UCSD-AML1 (cell line): ENCODE measurements around the gene GRAMD2A.

Experiments
- DNase-seq: peaks from one replicate; lab custom pipeline; 2025; ENCODE audit not compliant: unreplicated experiment; lab: John Stamatoyannopoulos, UW

The GRAMD2A gene

DNA sequence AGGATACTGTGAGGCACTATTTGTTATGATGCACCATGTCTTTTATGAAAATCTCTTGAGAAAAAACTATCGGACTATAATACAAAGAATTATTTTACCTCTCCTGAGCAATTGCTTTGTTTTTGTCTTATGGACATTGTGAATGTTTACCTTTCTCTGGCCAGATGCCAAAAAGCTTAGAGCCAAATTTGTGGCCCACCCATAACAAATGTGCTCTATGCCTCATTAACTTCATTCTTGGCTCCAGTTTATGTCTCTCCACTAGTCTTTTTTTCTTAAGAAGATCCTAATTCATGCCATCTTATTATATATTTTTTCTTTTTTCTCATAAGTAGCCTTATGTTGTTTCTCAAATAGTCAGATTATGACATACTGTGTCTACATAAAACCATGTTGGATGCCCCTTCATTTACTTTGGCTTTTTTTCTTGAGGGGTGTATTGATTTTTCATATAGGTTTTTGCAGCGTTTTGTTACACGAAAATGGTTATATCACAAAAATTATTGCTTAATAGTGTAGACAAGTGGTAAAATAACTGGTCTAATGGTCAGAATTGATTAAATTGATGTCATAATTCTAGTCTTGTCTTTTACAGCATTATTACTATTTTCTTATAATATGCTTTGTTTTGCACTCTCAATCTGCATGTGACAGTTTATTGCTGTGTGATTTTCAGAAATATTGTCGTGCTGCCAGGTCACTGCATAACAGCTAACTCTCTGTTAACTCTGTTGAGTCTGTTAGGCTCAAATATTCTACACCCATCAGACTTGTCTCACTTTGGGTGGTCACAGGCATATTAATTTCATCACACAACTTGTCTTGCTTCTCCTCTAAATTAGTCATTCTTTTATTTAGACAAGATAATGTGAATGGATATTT, 61.2 kb downstream of the GRAMD2A start:
- no peak for DNase-seq

DNA sequence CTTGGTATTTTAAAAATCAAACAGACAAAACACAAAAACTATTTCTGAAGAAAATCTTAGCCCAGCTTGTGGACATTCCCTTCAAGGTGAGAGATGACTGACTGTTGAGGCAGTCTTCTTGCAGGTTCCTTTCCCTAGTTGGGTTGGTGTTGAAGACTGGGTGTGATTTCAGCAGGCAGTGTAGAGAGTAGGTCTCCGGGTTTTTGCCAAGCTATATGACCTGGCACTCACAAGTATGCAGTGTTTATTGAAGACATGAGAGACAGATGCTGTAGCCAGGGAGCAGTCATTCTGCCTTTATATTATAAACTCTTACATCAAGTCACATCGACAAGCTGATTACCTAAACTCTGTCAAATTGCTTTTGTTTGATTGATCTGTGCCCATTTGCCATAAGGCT, 61.9 kb downstream of the GRAMD2A start:
- no peak for DNase-seq

DNA sequence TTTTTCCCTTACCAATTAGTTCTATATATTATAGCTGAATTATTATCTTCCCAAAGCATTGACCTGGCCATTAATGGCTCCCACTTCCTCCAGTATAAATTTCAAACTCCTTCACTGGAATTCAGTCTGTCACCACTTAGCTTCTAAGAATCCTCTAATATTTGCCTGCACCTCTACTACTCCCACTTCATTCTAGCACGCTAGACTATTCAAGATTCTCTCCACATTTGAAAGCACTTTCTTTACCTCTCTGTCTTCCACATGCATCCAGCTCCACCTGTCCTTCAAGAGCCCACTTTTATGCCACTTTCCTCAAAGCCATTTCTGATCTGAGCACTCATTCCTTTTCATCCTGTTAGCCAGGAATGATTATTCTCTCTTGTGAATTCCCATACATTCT, 64.4 kb downstream of the GRAMD2A start:
- DNase-seq: no peak

DNA sequence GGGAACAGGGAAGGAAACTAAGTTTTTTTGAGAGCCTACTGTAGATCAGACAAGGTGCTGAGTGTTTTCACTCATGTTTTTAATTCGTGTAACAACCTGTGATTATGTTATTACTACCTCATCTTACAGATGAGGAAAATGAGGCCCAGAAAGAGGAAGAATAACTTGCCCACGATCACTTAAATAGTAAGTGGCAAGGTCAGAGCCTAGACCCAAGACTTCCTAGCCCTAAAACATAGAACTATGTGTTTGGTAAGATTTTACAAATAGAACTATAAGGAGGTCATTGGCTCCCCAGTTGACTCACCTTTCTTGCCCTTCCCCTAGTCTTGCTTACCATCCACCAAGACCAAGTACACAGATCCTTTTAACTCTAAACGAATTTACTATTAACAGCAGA, 65.7 kb downstream of the GRAMD2A start:
- no peak for DNase-seq

DNA sequence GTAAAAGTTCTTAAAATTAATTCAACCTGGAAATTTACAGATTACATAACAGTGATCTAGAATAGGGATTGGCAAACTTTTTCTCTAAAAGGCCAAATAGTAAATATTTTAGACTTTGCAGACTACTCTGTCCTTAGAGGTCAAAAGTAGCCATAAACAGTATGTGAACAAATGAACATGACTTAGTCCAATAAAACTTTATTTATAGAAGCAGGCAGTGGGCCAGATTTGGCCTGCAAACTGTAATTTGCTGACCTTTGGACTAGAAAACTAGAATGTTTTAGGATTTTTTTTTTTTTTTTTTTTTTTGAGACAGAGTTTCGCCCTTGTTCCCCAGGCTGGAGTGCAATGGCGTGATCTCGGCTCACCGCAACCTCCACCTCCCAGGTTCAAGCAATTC, 67.3 kb downstream of the GRAMD2A start:
- no peak for DNase-seq

DNA sequence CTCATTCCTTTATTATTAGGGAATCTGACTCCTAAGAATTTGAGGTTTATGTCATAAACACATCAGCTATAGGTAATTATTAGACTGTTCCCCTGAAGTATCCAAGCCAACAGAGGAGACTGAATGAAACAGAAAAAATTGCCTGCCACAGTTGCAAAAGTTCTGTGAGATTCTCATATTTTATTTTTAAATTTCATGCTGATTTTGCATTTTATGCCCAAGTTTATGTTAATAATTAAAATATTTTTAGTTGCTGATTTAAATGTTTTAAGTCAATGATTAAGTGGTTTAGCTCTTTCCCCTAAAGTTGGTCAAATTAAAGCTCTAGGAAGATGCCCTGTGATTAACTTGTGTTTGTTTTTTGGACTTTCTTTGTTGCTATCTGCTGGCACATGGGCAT, 69.2 kb downstream of the GRAMD2A start:
- no peak for DNase-seq

DNA sequence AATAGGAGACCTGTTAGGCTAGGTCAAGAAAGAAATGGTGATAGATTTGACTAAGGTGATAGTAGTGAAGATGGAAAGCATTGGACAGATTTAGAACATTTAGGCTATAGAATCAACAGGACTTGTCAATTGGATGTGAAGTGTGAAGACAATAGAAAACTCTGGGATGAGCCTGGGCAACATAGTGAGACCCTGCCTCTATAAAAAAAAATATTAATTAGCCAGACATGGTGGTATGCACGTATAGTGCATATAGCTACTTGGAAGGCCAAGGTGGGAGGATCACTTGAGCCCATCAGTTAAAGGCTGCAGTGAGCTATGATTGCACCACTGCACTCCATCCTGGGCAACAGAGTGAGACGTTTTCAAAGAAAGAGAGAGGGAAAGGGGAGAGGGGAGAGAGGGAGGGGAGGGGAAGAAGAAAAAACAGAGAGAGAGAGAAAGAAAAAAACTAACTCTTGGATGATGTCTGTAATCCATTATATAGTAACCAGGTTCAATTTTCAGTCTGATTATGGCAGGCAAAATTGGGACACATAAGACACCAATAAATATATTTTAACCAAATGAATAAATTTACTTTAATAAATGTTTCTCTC, 69.8 kb downstream of the GRAMD2A start:
- no peak for DNase-seq

DNA sequence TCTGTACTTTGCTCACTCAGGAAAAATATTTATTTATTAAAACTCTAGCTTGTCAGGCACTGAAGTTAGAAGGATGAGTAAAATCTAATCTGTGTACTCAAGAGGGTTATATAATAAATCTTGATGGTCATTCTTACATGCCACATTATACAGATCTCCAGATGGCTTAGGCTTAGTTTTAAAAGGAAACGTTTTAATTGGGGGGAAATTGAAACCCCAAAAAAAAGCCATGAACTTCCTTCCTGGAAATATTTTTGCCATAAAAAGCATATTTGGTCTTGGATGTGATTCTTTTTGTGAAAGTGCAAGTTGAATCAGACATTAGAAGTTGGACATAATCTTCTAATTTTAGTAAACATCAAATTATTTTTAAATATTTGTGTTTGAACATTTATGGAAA, 73.4 kb downstream of the GRAMD2A start:
- DNase-seq: no peak

DNA sequence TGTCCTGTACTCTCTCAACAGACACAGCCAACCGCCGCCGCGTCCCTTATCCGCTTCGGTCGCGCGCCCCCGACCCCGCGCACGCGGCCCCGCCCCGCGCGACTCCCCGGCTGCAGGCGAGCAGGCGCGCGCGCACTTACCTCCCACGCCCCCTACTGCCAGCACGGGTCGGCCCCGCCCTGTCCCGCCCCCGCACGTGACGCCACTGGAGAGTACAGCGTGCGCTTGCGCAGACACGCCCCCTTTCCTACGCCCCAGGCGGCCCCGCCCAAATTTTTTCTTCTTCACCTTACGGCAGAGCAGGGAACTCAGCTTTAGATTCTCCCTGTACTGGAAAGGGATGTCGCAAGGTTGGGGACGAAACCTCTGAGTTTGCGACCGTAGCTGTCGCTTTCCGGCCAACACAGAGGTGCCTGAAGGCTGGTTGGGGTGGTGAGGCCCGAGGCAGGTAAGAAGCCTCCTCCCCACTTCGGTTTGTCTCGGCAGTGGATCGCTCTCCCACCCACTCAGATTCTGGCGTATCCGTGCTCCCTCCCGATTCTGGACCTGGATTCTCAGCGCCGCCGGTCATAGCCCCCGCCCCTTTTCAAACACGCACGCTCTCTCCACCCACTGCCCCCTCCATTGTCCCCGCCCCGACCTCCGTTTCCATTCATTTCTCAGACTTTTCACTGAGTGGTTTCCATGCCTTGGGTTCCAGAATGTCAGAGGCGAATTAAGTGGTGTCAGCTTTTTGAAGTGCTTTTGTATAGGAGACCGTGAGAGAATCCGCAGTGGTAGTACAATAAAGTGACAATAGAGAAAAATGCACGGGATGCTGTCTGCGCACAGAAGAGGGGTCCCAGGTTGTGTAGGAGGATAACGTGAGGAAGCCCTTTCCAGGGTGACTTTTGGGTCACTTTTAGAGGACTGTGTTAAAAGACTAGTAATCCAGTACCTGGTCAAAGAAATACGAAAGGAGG, 79.3 kb downstream of the GRAMD2A start, which contains the start of the genes MYO9A and SENP8:
TSS of gene MYO9A (minus strand) at position 134 of the 962 bp plus-strand sequence. CDS start 71,587 bp downstream, outside the sequence.
TSS of gene SENP8 (plus strand) at position 387 of the 962 bp plus-strand sequence. CDS start 21,221 bp downstream, outside the sequence.
- DNase-seq: peak; percentile 99

DNA sequence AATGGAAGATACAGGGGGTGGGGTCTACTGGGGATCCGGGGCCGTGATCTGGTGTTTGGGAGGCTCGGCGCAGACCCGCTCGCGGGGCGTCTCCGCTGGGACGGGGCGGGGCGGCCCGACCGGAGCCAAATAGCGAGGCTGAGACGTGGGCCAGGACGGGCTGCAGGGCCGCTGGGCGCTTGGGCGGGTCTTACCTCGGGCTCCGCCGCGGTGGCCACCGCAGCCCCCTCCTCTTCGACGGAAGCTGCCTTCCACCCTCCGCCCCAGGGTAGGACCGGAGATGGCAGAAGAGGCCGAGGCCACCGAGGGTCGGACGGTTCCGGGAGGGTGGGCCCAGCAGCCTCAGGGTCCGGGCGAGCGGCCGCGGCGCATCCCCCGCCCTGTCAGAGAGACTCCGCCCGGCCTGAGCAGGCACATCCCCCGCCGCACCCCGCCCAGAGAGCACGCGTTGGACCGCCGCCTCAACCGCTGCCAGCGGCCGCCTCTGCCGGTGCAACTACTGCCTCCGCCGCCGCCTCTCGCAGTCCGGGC, 80.0 kb downstream of the GRAMD2A start:
- DNase-seq: peak; percentile 84

DNA sequence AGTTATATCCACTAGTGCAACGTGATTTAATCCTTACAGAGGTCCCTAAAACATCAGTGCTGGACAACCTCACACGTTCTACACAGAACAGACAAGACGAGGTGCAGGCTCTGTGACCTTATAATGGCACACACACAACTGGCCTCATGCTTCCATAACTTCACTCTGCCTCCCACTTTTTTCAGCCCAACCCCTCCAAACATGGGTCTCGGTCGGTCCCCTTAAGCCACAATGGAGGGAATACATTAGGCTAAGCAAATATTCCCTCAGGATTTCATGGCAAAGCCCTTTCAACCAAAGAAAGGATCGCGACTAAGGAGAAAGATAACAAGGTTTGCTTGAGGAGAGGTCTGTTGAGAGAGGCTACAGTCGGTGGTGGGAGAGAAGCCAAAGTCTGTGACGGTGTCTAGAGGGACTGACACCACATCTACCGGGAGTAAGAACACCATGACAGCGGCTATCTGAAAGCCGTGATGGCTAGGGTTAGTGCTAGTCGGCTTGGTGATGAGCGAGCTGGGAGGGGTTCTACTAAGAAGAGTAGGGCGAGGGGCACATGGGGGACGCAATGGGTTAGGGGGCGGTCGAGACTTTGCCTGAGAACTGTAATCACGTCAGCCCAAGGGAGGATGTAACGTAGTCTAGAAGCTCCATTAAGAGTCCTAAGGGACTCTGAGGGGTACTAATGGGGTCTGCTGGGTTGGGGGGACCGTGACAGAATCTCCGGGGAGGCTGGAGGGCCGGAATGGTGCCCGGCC, 80.7 kb downstream of the GRAMD2A start:
- peak; percentile 27 for DNase-seq

DNA sequence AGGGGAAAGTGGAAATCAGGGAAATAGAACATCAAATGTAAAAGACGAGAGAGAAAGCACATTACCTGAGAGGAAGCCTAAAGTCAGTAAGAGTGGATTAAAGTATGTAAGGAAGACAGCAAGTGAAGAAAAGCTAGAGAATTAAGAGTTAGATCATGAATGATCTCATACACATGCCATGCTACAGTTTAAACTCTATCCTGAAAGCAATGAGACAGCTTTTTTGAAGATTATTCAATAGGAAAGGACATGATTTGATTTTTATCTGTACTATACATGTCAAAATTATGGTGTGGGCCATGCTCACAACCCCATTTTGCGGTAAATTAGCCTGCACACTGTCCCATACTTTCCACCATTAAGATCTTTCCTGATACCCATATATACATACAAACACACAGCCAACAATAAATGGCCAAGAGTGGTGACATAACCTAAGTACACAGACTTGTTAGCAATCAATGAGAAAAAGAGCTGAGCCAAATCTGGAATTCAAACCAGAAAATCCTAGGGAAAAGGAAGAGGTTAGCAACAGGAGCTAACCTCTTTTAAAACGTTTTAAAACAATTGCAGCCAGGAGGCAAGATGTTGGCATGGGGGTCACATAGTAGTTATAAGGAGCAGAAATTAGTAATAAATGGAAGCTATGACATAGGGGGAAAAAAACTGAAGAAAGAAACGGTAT, 84.1 kb downstream of the GRAMD2A start:
- no peak for DNase-seq

DNA sequence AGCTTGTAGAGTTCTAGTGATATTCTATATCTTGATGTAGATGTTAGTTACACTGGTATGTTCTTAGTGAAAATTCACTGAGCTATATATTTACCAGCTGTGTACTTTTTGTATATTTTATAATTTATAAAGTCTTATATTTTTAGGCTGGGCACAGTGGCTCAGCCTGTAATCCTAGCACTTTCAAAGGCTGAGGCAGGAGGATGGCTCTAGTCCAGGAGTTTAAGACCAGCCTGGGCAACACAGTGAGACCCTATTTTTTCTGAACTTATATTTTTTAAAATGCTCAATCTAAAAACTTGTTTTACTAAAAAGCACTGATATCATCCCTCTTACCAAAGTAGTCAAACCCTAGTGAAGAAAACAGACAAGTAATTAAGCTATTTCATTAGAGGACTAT, 84.8 kb downstream of the GRAMD2A start:
- no peak for DNase-seq

DNA sequence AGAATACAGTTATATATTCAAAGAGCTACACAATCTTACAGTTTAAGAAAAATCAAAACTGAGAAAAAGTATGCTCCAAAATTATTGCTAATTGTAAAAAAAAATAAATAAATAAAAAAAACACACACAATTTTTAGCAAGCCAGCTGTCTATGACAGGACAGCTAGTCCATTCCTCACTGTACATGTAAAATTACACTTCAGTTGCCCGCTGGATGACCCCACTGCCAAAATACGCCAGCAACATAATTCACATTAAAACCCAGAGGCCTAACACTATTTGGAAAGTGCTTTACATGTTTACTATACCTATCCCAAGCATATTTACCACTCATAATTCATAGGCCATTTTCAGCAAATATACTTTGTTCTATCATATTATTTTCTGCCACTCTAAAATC, 85.5 kb downstream of the GRAMD2A start:
- DNase-seq: no peak

DNA sequence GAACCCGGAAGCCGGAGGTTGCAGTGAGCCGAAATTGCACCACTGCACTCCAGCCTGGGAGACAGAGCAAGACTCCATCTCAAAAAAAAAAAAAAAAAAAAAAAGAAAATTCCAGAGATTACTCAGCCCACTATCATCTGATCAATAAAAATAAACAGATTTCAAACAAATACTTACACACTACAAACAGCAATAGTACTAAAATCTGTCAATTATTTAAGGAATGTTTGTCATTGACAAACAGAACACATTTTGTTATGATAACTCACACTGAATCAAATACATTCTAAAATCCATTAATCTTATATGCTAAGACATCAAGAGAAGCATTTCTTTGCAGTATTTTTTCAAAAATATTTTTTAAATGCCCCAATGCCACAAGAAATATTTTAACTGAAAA, 87.2 kb downstream of the GRAMD2A start:
- DNase-seq: no peak
